Caki2 (cell line): ENCODE data around the gene CREG2. TPM values are rescaled to one million over a fixed set of nuclear protein-coding genes. Genes with fewer than 3 reads are reported as not detected.
A peak's percentile ranks its signal among the peaks of the same experiment; 100 is the strongest.
"Not testable (repeated sequence)": the region's sequence is repeated elsewhere in the genome, so short reads cannot be mapped to it uniquely, and the experiment has no call there.

Experiments
- DNase-seq: peaks from one replicate; pipeline ENCODE4 v3.0.0-alpha.2; 2015; ENCODE audit warnings: low read depth
- in situ Hi-C: cut with HindIII; loops from 2 replicates; pipeline ENCODE4 v1.10.0; 2016; ENCODE audit warnings: low sequenced_read_pairs, low pct_unique_long_range_greater_than_20kb, mixed read lengths
- total RNA-seq: library from RNA; depleted of rRNA; stranded (reverse); fragments of >200 nt; shearing (Covaris generic); gene quantifications from 2 replicates; pipeline ENCODE4 v1.2.3, GENCODE V29; 2014; ENCODE audit warnings: low replicate concordance

Gene CREG2
- total RNA-seq, 1 experiment from 2014 or later, result 5.2 TPM

DNA sequence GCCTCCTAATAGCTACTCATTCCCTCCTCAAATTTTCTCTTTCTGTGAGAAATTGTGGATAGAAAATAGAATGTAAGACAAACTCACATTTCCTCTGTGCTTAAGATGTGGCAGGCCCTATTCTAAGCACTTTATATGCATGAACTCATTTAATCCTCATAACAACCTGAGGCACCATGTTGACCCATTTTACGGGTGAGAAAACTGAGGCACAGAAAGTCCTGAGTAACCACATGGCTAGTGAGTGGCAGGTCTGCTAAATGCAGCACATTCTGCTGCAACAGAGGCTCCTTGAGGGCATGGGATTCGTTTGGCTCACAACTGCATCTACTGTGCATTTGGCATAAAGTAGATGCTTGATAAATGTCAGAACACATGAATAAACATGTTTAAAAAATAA is 56.1 kb downstream of the CREG2 start:
- in situ Hi-C loops, result no loop called here
- DNase-seq, result no peak

DNA sequence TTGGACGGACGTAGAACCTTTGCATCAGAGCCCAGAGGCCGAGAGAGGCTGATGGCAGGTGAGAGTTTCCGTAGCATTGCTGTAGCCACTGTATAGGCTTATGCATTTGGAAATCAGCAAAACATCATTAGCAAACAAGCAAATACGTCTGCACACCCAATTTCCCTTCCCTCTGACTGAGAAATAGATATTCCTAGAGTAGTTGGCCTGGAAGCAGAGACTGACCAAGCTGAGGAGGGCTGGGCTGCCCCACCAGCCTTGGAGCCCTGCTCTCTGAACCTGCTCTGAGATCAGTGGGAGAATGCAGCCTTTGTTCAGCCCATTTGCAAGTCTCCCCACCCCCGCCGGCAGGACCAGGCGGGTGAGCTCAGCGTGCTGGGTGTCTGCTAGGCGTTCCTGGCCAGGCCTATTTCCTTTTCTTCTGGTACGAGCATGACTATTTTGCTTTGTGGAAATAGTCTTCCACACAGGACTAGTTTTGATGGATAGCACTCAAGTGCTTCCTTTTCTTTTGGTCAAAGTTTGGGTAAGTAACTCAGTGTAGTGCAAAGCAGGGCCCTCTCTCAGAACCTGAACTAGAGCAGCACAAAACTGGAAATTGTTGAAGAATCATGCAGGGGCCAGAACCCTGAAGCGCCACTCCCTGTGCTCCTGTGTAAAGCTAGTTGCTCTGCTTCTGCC is 56.9 kb downstream of the CREG2 start:
- no peak for DNase-seq
- in situ Hi-C loops, result no loop called here

DNA sequence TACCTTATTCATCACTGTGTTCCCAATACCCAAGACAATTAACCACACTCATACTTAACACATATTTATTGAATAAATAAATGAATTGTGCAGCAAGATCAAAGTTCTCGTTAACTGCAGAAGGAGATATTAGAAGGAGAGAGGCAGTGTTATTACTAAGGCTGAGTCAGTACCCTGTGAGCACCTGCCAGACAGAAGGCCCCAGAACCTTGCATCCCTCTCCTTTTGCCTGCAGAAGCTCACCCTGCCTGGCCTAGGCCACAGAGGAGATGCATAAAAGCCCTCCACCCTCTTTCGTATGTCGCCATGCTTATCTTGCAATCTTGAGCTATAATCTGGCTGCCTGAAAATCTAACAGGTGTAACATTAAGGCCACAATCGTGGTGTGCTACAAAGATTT is 58.3 kb downstream of the CREG2 start:
- DNase-seq, result no peak
- in situ Hi-C loops, result no loop called here

DNA sequence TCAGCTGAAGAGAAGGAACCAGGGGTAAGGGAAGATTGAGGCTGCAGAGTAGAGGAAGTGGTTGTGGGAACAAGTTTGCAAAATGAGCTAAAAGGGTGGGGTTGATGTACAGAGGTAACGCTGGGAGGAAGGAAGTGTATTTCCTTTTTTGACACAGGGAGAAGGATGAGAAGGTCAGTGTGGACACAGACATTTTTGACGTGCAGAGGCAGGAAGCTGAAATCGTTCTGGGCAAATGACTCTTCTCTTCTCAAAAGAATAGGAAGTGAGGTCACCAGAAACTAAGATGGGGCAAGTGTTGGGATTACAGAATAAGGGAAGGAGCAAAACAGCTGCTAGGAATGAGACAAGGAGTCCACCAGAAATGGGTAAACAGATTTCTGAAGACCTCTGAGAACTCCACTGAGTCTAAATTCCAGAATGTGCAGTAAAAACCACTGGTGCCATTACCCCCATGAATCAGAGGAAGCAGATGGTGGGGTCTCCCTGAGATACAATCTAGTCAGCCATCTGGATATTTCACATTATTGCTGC is 58.8 kb downstream of the CREG2 start:
- DNase-seq, result no peak
- in situ Hi-C loops, result no loop called here

DNA sequence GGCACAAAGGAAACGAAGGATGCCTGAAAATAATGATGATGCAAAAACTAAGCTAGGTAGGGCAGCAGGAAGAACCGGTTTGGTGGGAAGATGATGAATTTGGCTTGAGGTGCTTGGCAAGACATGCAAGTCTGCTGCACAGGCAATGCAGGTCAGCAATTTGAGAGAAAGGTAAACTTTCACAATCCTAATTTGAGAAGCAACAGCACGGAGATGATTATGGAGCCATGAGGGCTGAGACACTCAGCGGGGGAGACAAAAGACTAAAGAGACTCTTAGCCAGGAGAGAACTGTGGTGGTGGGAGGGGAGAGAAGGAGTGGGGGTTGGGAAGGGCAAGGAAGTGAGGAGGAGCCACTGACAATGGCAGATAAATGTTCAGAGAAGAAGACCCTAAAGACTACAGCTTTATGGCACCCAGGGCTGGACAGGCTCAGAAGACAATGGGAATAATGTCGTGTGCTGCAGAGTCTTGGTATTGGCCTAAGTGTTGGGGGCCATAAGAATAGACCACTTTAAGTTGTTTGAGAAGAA is 59.4 kb downstream of the CREG2 start:
- in situ Hi-C loops, result no loop called here
- no peak for DNase-seq

DNA sequence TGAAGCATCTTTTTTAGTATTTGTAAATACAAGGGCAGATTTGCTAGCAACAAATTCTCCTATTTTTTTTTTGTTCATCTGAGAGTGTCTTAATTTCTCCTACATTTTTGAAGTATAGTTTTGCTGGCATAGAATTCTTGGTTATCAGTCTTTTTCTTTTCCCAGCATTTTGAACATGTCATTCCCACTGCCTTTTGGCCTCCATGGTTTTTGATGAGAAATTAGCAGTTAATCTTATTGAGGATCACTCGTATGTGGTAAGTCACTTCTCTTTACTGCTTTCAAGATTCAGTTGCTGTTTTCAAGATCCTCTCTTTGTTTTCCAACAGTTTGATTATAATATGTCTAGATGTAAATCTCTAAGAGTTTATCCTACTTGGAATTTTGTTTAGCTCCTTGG is 61.9 kb downstream of the CREG2 start:
- in situ Hi-C loops, result no loop called here
- DNase-seq, result no peak

DNA sequence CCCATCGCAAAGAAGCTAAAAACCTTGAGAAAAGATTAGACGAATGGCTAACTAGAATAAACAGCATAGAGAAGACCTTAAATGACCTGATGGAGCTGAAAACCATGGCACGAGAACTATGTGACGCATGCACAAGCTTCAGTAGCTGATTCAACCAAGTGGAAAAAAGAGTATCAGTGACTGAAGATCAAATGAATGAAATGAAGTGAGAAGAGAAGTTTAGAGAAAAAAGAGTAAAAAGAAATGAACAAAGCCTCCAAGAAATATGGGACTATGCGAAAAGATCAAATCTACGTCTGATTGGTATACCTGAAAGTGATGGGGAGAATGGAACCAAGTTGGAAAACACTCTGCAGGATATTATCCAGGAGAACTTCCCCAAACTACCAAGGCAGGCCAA is 70.7 kb downstream of the CREG2 start:
- DNase-seq, in situ Hi-C loops: not testable (repeated sequence)

DNA sequence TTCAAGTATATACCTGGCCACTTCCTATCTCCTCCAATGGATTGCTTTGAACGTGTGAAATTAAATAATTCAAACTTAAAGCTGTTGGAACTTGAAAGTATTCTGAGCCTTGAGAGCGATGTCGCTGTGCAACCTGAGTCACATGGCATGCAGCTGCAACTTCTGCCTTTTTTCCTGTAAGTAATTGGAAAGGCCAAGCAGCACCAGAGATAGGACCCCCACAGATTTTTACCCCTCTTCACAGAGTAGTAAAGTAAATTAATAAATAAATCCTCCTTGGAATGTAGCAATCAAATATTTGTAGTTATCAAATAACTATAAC is 75.6 kb downstream of the CREG2 start:
- DNase-seq, result no peak
- in situ Hi-C loops, result no loop called here

DNA sequence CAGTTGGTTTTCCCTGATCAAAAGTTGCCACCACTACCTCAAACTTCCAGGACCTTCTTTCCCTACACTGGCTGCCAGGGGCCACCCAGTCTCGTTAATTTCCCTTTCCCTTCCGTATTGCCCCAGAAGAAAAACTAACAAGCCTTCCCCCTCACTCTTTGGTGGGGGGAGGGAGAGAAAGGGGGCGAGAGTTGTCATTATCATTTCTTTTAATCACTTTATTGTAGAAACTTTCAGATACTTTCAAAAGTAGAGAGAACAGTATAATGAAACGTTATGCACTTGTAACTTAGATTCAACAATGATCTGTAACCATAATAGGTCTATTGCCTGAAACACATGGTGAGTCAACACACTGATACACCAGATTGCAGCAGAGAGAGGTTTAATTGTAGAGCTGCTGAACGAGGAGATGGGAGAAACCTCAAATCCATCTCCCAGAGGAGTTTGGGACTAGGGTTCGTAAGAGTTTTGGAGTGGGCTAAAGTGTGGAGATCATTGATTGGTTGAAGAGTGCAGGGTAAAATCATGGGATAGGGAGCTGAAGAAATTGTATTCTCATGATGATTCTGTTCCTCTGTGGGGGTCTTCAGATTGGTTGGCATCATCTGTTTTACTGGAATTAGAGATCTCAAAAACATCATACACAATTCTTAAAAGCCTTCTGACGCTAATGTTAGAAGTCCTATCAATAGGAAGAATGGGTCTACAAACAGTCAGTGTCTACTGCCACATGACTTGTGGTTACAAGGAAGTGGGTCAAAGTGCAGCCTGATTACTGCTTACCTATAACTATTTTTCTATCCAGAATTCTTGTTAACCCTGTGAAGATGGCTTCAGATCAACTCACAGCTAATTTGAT is 76.2 kb downstream of the CREG2 start:
- in situ Hi-C loops, result no loop called here
- no peak for DNase-seq

DNA sequence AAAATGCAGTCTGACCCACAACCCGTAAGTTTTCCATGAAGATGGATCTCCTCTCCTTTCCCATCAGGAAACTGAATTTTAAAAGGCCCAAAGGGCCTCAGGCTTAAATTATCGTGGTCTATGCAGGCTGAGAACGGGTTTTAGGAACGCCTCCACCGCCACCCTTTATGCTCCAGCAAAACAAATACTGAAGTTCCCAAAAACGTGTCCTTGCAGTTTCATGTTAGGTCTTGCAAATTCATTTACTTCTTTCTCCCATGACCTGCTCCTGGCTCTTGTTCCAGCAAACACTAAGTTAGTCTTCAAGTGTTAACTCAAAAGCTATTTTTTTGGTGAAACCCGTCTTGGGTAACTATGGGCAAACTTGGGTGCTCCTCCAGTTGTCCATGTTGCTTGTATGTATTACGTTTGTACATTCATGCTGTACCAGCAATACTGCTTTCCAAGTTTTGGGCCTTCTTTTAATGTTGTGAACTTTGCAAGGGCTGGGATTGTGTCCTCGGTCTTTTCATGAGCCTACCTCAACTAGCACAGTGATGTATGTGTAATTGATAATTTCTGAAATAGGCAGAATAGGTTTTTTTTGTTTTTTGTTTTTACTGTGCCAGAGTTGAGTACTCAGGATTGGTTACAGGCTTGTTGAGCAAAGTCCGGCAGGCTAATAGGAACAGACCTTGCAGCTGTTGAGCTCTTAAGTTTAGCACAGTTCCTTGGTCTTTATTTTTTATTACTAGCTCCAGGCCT is 77.0 kb downstream of the CREG2 start:
- in situ Hi-C loops, result no loop called here
- no peak for DNase-seq

DNA sequence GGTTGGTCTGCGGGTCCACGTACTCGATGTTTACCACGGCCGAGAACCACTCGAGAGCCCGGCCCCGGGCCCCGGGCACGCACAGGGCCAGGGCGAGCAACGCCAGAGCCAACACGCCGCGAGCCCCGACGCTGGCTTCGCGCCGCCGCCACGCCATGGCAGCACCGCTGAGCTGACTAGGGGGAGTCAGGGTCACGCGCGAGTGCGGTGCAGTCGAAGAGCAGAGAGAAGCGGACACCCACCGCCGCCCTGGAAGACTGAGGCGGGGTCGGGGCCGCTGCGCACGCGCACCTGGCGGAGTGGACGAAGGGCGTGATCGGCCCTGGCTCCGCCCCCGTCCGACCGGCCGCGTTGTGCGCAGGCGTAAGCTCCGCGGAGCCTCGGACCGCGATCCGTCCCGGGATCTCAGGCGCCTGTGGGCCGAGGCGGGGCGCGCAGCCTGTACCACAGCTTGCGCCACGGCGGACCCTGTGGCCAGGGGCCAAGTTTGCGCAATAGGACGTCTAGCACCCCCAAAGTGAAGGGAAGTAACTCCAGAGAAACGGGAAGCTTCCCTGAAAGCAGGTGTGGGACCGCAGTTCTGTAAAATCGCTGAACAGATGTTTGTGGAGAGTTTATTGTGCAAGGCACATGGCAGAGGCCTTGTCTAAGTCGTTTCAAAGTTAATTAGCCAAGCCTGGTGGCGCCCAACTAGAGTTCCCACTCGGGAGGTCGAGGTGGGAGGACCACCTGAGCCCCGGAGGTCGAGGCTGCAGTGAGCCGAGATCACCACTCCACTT is 78.7 kb downstream of the CREG2 start, which contains the start of gene RNF149:
TSS of gene RNF149 (minus strand) at position 270 of the 779 bp plus-strand sequence. CDS start at position 157, 113 bp downstream.
- in situ Hi-C loops, result no loop called here
- DNase-seq, result peak; percentile 88

DNA sequence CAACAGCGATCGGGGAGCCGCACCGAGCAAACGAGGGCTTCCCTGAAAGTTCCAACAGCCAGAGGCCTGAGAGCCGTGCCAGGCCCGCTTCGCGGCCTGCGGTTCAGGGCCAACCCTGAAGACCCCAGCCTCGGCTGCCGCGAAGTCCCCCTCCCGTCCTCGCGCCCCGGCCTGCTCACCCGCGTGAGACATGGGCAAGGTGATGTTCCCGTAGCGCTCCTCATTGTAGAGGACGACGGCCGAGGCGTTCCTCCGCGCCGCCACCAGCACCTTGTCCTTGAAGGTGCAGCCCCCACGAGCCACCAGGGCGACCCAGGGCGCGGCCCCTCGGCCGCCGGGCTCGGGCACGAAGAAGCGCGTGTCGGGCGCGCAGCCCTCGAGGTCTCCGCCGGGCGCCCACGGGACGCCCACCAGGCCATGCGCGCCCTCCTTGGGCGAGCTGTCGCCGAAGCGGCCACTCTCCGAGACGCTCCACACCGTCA is 79.3 kb downstream of the CREG2 start:
- no peak for DNase-seq
- in situ Hi-C loops, result no loop called here

DNA sequence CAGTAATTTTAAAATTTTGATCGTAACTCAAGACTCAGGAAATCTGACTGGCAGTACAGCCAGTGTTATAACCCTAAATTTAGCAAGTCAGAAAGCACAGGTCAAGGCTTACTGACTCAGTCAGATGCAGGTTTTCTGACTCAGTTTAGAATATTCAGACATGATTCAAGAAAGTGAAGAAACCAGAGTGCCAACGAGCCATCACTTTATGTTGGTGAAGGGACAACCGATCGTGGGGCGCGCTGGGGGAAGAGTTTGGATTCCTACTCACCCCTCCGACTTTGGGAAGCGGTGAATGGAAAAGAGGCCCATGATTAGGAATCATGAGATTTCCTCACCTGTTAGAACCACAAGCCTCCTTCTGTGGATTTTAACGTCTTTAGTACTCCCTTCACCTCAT is 79.8 kb downstream of the CREG2 start:
- peak; percentile 8 for DNase-seq
- in situ Hi-C loops, result no loop called here

DNA sequence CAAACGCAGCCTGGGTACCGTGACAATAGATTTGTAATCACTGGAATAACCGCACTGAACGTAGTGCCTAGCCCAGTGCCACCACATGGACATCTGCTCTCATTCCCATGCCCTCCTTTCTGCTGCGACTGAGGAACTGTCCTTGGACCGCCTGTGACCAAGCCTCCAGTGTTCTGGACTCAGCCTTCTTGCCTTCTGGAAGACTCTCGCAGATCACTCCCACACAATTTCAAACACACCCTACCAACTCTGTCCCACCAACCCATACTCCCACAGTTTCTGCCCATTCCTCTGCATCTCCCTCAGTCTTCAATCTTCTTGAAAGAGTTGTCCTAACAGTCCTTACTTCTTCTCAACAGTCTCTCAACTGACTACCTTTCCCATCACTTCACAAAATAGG is 80.9 kb downstream of the CREG2 start:
- DNase-seq, result no peak
- in situ Hi-C loops, result no loop called here

DNA sequence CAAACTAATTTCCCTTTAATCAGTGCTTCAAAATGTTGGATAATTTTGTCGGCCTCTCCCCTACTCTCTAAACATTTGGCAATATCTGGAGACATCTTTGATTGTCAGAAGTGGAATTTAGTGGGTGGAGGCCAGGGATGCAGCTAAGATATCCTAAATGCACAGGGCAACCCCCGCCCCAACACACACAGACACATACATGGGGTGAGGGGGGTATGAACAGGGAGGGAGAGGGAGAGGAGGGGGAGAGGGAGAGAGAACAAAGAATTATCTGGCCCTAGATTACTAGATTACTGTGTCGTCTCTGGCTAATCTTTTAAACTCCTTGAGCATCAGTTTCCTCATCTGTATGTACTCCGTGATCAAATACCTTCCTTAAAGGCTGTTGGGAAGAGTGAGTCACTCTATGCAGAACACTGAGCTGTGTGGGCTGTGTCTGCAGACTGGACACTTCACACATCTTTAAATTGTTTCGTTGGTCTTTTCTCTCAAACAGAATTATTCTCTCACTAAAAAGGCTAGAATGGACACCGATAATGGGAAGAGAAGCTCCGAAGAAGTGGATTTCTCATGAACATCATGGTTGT is 81.7 kb downstream of the CREG2 start:
- DNase-seq, result no peak
- in situ Hi-C loops, result no loop called here

DNA sequence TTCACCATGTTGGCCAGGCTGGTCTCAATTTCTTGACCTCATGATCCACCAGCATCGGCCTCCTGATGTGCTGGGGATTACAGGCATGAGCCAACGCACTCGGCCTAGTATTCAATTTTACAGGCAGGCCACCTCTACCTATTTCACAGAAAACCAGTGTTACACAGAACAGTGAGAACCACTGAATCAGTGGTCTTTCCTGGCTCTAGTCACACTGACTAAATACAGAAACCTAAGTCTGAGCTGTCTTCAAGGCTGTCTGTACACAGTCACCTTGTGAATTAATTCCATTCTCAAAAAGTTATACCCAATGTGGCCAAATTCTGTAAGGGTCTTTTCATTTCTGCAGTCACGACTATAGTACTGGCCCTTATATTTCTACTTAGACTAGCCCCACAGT is 82.3 kb downstream of the CREG2 start:
- in situ Hi-C loops, result no loop called here
- DNase-seq, result no peak

DNA sequence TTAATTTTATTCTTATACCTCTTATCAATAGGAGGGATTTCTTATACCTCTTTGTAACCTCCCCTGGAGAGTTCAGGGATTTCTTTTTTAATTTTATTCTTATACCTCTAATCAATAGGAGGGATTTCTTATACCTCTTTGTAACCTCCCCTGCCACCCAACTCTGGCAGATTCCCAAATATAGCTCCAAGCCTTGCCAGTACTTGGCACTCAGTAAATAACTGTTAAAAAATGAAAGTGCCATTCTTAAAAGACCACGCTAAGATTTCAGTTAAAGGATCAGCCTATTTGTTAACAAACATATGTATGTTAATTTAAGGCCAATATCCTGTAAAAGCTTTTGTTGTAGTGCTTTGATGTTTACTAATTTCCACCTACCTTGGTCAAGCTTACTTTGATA is 83.6 kb downstream of the CREG2 start:
- no peak for DNase-seq
- in situ Hi-C loops, result no loop called here

DNA sequence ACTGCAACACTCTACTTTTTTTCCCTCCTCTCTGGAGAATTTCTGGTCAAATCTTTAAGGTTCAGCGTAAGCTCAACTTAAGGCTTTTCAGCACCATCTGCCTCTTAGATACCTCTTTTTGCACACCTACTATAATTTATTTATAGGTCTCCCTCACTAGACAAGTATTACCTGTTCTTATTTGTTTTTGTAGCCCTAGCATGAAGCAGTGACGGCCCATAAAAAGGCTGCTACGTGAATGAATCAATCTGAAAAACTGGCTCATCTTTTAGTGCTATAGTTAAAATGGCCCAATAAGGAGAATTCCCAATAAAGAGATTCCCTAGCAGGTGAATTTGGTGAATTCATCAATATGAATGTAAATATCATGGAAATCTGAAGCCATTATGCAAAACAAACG is 85.3 kb downstream of the CREG2 start:
- no peak for DNase-seq
- in situ Hi-C loops, result no loop called here
